HG02885 (cell line): Measurements from ENCODE around the gene USP35.

Experiments used
- ATAC-seq: cut with Tn5 transposase; IDR thresholded peaks from one replicate; pipeline ENCODE4 v1.9.1; 2021; ENCODE audit warnings: mild to moderate bottlenecking; ENCODE audit not compliant: unreplicated experiment, poor library complexity

USP35 gene

DNA sequence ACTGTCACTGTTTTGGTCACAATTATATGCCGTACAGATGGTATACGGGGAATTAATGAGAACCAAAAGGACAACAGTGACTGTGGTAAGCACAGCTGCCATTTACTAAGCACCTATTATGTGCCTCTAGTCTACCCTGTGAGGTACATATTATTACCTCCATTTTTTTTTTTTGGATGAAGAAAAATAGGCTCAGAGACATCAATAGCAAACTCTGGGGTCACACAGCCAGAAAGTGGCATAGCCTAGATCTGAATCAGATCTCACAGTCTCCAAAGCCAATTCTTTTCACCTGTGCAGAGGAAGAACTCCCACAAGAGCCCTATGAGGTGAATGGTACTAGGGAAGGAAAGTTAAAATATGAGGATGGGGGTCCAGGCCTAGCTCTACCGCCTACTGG is 68.9 kb downstream of the USP35 start:
- ATAC-seq = no peak

DNA sequence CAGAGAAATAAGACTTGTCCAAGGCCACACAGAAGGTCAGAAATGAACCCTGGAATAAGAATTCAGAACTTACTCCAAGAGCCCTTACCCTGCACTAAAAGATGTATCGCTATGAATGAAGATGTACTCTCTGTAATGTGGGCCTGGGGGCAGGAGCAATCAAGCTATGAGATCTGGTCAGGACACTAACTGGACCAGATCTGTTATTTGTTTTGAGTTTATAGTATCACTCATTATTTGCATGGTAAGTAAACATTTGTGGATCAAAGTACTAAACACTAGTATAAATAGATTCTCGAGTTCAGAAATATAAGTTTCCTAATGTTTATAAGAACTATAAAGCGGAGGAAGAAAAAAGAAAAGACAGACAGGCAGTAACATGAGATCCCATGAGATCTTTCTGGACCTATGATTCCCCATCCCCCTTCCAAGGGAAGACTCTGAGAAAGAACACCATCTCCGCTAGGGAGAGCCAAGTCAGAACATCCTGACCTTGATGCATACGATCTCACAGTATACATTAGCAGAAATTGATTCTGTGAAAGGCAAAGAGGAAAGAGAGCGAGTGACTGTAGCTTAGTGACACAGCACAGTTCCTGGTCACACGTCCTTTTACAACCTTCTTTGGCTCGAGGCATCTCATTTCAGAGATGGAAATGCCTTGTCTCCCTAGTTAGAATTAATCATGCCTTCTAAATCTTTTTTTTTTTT is 71.2 kb downstream of the USP35 start:
- no peak for ATAC-seq

DNA sequence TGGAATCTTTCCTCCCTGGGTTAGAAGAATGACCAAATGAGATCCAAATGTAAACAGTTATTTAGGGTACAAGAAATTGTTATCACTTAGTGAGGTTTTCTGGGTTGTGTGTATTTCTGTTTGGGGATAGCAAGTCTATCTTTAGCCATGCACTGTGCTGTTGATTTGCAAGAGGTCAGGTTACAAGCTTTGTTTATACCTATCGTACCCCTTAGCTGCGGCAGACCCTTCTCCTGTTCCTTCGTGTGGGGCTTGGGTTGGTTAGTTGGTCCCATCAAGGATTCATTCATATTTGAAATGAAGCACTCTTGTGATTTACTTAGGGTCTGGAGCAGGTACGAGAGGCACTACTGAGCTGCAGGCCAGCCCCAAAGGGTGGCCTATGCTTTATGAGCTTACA is 72.6 kb downstream of the USP35 start:
- ATAC-seq = no peak

DNA sequence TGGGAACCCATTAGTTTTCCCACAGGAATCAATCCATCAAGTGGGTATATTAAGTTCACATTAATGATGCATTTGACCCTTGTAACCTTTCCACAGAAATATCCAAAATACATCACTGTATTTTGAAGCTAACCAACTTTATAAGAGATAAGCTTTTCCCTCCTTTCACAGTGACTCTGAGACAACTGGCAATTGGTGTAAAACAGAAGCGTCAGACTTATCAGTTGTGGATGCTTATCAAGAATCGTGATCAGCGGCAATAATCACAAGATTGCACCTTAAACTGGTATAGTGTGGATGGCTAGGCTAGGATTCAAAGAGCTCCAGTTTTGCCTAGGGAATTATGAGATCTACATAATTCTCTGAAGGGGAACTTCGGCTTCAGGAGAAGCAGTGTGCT is 73.1 kb downstream of the USP35 start:
- ATAC-seq = no peak

DNA sequence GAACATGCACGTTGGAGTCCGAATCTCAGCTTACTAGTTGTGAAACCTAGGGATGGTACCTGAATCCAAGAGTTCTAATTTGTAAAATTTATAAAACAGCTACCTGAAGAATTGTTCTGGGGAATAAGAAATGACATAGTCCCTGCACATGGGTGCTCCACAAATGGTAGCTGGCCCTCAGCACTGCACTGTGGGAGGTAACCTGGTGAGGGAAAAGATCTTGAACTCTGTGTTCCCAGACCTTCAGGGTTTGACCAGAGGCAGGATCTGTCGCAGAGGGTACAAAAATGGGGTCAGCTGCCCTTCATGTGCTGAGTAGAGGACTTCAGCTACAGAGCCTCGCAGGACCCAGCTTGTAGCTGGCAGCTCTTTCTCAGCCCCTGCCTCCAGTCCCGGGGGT is 73.5 kb downstream of the USP35 start:
- ATAC-seq = no peak

DNA sequence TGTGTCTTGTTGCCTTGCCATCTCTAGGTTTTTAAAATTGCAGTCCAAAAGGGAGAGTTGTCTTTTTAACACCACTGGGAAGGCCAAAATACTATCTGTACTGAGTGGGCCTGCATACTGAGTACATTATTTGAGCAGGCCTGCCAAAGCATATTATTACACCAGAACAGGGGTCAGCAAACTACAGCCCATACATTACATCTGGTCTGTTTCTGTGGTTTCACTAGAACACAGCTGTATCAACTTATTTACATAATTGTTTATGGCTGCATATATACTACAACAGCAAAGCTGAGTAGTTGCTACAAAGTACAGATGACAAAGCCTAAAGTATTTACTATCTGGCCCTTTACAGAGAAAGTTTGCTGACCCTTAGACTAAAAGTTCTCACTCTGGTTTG is 74.0 kb downstream of the USP35 start:
- ATAC-seq = no peak
